ENCODE results near the gene C2CD3. TPM values are rescaled to one million over a fixed set of nuclear protein-coding genes. Genes with fewer than 3 reads are reported as not detected.

C2CD3 gene
- total and polyA plus RNA-seq, 10 of the 15 experiments (the other 5 are each of a cell fraction or from before 2014, with no cell fraction given) = 2.3 to 24.0 (median 16.3) TPM

- FAIRE-seq (no peak), DNase-seq (ENCODE audit: low read depth, low spot score) (no peak), ATAC-seq (peak; percentile 73)
- Histone ChIP-seq H3K9me3 (replicated peaks; ENCODE audit: control insufficient read depth, insufficient read depth, low read length) (no peaks in the 10 kb centered on the region), H3K36me3 (ENCODE audit: control insufficient read depth in 2 of 2, insufficient read depth in 2 of 2, low read length in 1 of 2) (no peaks in the 10 kb centered on the region), H3K27ac (ENCODE audit: control insufficient read depth, insufficient read depth) (peak overlapping the region; percentile 57), H3K4me2 (ENCODE audit: control insufficient read depth, insufficient read depth) (peak overlapping the region; percentile 68), H3K4me3 (no peak overlapping the region), H4K20me1 (ENCODE audit: control insufficient read depth, insufficient read depth) (no peaks in the 10 kb centered on the region), H3K4me1 (ENCODE audit: control insufficient read depth, insufficient read depth, low read length) (peaks cover 68% of the 10 kb centered on the region), H2AFZ (ENCODE audit: control insufficient read depth, low read depth, low read length) (peak overlapping the region; percentile 52), H3K79me2 (ENCODE audit: control insufficient read depth, insufficient read depth, low read length) (no peaks in the 10 kb centered on the region), H3K9ac (ENCODE audit: control insufficient read depth, insufficient read depth, low read length) (no peak overlapping the region; the same call in 1 of the 2 replicates), H3K27me3 (replicated peaks in 1 of 2; ENCODE audit: control insufficient read depth in 2 of 2, insufficient read depth in 2 of 2, low read length in 1 of 2) (no peaks in the 10 kb centered on the region)
- POLR2A ChIA-PET = interaction anchor here (0.6 to 3.6 kb wide), 7 partner anchors 11 to 176 kb away, joined by 3 to 25 read pairs (median 5); partner anchors contain the start of genes C2CD3, COA4, PAAF1 and PPME1
- RAD21 ChIA-PET (ENCODE audit: unreplicated experiment) = interaction anchor here (0.9 to 2.6 kb wide), 6 partner anchors 9 to 32 kb away, joined by 3 to 30 read pairs (median 6); partner anchors contain the start of gene UCP2
- SMC1A ChIA-PET (ENCODE audit: uncharacterized antibody, unreplicated experiment) = interaction anchor here (1.1 to 2.7 kb wide), 10 partner anchors 8 to 32 kb away, joined by 4 to 24 read pairs (median 6); partner anchors contain the start of gene UCP2
- CTCF ChIA-PET = interaction anchor here (1.1 to 2.1 kb wide), 4 partner anchors 10 to 32 kb away, joined by 4 to 11 read pairs (median 8); no protein-coding TSS in a partner anchor
- no TSS peak for BruUV-seq (replicated peaks)
- in situ Hi-C loops (cut with MboI) = no loop called here
- intact Hi-C loops (cut with micrococcal nuclease; ENCODE audit: unreplicated experiment) = loop anchor here (10.0 kb wide), 1 partner anchor 1820 kb away; the partner anchor contains the start of gene UVRAG
- TF ChIP-seq CREB1 (IDR thresholded peaks at IDR 0.05; ENCODE audit: low read depth) (peak; percentile 35; the same call in 1 of the 2 replicates), EP300 (IDR thresholded peaks at IDR 0.05; ENCODE audit: borderline replicate concordance in 1 of 2, control insufficient read depth in 1 of 2, low read depth in 2 of 2, low read length in 2 of 2) (peak; percentile 36 to 77; a peak in 2 of 4 replicates), SREBF1 (IDR thresholded peaks at IDR 0.05; ENCODE audit: low read length) (no peak), RUNX3 (IDR thresholded peaks at IDR 0.05; ENCODE audit: low read length) (peak; percentile 64), MXI1 (IDR thresholded peaks at IDR 0.05; ENCODE audit: low read depth, low read length) (peak; percentile 26; the same call in 1 of the 2 replicates), RBBP5 (conservative IDR thresholded peaks at IDR 0.05) (peak; percentile 71; the same call in 1 of the 2 replicates), SPI1 (IDR thresholded peaks at IDR 0.05; ENCODE audit: borderline replicate concordance, insufficient read depth, low read depth, low read length) (peak; percentile 39; the same call in 1 of the 2 replicates), IKZF2 (IDR thresholded peaks at IDR 0.05) (peak; percentile 56 to 66; a peak in 3 of 4 replicates), ETV6 (conservative IDR thresholded peaks at IDR 0.05 in 1 of 2, IDR thresholded peaks at IDR 0.05 in 1 of 2; ENCODE audit: borderline replicate concordance in 1 of 2, low read depth in 1 of 2) (peak in 1 of 2 experiments; percentile 46; a peak in 1 of 4 replicates), NR2C1 (IDR thresholded peaks at IDR 0.05) (no peak), FOXK2 (IDR thresholded peaks at IDR 0.05) (no peak), ZBED1 (IDR thresholded peaks at IDR 0.05; ENCODE audit: borderline replicate concordance) (no peak), SRF (IDR thresholded peaks at IDR 0.05; ENCODE audit: low read depth in 2 of 2, low read length in 2 of 2) (no peak), KDM1A (IDR thresholded peaks at IDR 0.05; ENCODE audit: borderline replicate concordance) (no peak), FOXM1 (IDR thresholded peaks at IDR 0.05; ENCODE audit: low read depth, low read length) (peak; percentile 55; the same call in 1 of the 2 replicates), SUPT20H (IDR thresholded peaks at IDR 0.05; ENCODE audit: borderline replicate concordance, control insufficient read depth, low read depth, low read length) (no peak), EED (IDR thresholded peaks at IDR 0.05; ENCODE audit: low read depth) (0 out of 2 replicates have a peak, but pooled peaks have one; percentile 11), SMARCA5 (IDR thresholded peaks at IDR 0.05) (no peak)
- TF ChIP-seq, protein P1, sequence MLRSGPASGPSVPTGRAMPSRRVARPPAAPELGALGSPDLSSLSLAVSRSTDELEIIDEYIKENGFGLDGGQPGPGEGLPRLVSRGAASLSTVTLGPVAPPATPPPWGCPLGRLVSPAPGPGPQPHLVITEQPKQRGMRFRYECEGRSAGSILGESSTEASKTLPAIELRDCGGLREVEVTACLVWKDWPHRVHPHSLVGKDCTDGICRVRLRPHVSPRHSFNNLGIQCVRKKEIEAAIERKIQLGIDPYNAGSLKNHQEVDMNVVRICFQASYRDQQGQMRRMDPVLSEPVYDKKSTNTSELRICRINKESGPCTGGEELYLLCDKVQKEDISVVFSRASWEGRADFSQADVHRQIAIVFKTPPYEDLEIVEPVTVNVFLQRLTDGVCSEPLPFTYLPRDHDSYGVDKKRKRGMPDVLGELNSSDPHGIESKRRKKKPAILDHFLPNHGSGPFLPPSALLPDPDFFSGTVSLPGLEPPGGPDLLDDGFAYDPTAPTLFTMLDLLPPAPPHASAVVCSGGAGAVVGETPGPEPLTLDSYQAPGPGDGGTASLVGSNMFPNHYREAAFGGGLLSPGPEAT (IDR thresholded peaks at IDR 0.05; ENCODE audit: low read depth) = 0 out of 2 replicates have a peak, but pooled peaks have one; percentile 17
- 0% methylated on average over 2 of the region's 2 CpGs for WGBS (ENCODE audit: insufficient coverage, insufficient replicate concordance, low lambda C conversion rate, missing lambda C conversion rate)
Observed at GRCh38 chr11:73995247-73995646, 175.6 kb downstream of the C2CD3 start.
